ENCODE data around the gene TSFM.

Gene TSFM

DNA sequence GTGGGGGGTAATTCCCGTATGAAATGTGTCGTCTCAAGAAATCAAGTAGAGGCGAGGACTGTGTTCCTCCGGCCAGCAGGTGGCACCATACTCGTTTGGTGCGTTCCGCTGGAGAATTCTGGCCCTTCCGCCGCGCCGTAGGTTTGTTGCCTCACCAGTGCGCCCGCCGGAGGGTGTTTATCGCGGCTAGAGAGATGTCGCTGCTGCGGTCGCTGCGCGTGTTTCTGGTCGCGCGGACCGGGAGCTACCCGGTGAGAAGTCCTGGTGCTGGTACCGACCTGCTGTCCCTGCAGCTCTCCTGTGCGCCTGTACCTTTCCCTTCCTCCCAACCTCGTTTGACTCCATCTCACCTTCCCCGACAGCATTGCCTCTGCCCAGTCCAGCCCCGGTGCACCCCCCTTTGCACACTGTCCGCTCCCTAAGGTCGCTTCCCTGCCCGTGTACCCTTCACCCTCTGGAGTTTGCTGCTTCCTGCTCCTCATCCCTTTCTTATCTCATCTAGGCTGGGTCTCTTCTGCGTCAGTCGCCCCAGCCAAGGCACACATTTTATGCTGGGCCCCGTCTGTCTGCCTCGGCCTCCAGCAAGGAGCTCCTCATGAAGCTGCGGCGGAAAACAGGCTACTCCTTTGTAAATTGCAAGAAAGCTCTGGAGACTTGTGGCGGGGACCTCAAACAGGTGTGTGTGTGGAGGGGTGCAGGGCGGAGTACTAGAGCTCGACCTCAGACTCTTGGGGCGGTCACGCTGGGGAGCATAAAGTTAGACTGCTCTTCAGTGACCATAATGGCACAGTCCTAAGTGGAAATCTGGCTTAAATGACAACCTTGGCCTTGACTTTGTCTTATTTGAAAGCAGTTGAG, at the start of gene TSFM:
Gene TSFM, plus strand, starts transcription at position 180 of the 858 bp plus-strand sequence. Its CDS starts 15 bp downstream, at position 195.
- peak; percentile 90 for DNase-seq (ENCODE audit: low read depth)

DNA sequence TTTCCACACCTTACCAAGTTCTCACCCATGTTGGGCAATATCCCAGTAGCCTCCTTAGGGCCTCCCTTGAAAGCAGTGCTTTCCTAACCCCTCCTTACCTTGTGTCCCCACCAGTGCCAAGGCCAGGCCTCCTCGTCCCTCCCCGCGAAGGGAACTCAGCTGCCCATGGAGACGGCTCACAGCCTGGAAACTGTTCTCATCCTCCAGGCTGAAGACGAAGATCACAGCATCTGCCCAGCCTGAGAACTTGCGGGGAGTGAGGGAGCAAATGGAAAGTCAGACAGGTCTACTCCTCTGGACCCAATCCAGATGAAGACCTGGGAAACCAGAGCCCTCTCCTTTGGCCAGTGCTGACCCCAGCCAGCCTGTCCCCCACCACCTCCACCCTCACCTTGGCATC, 48.7 kb upstream of the TSFM start:
- DNase-seq (ENCODE audit: low read depth): no peak

DNA sequence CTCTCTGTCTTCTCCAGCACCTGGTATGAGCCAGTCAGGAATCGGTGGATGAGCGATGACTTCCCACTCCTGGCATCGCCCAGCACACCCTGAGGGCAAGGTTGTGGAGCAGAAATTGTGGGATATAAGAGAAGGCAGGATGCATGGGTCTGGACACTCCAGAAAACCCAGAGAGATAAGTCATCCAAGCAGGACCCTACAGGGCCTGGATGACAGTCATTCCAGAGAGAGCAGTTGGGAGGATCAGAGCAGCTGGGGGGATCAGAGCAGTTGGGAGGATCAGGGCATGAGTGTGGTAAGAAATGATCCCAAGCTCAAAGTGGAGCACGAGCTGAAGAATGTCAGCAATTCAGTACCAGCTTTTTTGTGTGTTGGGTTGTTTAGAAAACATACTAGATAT, 48.0 kb upstream of the TSFM start:
- peak; percentile 77 for DNase-seq (ENCODE audit: low read depth)

DNA sequence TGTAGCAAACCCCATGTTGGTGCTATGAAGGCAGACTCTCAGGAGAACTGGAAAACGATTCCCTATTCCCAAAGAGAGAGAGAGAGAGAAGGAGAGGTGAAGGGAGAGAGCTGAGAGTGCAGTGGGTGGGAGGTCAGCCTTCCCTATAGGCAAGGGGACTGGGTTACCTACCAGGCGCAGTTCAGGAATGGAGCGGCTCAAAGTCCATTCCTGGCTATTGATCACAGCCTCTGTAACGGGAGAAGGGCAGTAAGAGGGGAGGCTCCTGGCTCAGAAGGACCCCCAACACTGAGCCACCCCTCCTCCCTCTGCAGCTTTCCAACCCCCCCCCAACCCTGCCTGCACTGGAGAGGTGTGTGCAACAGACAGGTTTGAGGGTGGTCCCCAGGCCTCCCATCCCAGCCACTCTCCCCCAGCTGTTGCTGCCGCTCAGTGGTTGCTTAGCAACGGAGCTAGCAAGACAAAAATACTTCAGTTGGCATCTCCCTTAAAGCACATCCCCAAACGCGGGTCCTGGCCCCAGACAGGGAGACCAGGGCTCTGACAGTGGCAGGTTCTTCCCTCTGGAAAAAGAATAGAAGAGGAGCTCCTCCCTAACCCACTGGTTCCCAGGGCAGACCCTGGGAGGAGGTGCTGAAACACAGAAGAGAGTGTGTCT, 47.3 kb upstream of the TSFM start:
- DNase-seq (ENCODE audit: low read depth): peak; percentile 35

DNA sequence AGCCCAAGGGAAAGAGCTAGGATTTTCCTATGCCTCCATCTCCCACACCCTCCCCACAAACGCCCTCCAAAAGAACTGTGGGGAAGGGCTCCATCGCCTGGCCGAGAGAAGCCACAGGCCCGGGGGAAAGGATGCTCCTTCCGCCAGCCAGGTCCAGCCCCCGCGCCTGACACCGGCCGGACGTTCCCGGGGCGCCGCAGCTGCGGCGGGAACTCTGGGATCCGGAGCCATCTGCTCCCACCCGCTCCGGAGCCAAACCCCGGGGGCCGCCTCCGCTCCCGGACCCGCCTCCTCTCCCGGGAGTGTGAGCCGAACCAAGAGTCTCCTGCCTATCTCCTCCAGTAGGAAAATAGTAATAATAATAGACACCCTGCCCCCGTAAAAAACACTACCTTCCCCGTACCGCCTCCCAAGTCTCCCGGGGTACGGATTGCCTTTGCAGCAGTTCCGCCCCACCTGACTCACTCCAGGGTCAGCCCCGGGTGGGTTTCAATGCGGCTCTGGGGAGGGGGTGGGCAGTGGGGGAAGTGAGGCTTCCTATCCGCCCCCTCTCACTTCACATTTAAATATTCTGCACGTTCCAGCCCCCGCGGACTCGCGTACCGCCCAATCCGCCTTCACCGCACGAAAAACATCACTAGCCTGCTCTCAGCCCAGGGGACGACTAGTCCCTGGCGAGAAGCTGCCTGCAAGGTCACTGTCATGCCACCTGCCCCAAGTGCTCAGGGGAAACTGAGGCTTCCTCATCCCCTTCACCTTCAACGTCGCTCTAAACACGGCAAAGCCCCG, 46.4 kb upstream of the TSFM start:
- peak; percentile 60 for DNase-seq (ENCODE audit: low read depth)

DNA sequence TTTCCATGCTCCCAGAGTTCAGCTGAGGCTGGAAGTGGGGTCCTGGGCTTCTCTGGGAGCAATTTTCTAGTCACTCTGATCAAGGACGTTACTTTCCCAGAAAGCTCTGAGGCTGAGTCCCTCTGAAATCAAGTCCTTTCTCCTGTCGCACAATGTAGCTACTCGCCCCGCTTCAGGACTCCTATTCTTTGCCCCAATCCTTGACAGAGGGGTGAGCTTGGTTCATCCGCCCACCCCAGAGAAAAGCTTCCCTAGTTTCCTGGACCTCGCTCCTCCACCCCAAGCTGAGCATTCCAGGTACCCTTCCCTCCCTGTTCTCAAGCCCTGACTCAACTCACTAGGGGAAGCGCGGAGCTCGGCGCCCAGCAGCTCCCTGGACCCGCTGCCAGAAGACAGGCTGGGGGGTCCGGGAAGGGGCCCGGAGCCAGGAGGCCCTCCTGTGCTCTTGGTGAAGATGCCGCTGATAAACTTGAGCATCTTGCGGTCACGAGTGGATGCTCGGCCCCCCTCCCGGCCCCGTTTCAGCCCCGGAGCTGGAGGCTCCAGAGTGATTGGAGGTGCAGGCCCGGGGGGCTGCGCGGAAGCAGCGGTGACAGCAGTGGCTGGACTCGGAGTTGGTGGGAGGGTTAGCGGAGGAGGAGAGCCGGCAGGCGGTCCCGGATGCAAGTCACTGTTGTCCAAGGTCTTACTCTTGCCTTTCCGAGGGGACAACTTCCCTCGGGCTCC, 45.7 kb upstream of the TSFM start:
- DNase-seq (ENCODE audit: low read depth): no peak

DNA sequence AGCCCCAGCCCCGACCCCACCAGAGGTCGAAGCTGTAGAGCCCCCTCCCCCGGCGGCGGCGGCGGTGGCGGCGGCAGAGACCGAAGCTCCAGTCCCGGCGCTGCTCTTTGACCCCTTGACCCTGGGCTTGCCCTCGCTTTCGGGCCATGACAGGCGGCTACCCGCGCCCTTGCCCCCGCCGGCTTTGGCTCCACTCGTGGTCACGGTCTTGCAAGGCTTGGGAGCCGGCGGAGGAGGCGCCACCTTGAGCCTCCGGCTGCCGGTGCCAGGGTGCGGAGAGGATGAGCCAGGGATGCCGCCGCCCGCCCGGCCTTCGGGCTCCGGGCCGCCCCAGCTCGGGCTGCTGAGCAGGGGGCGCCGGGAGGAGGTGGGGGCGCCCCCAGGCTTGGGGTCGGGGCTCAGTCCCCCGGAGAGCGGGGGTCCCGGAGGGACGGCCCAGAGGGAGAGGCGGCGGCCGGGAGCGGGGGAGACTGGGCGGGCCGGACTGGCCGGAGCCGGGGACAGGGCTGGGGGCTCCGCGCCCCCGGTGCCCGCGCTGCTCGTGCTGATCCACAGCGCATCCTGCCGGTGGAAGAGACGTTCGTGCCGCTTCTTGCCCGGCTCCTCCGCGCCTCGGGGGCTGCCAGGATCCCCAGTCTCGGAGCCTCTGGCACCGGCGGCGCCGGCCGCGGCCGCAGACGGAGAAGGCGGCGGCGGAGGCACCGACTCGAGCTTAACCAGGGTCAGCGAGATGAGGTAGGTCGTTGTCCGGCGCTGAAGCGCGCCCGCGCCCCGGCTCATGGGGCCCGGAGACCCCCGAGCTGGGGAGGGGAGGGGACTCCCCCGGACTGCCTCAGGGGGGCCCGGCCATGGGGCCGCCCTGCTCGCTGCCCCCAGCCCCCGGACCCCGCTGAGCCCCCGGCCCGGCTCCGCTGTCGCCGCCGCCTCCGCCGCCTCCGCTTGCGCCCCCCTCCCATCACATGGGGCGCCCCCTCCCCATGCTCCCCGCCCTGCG, 44.8 kb upstream of the TSFM start:
- DNase-seq (ENCODE audit: low read depth): peak; percentile 30

DNA sequence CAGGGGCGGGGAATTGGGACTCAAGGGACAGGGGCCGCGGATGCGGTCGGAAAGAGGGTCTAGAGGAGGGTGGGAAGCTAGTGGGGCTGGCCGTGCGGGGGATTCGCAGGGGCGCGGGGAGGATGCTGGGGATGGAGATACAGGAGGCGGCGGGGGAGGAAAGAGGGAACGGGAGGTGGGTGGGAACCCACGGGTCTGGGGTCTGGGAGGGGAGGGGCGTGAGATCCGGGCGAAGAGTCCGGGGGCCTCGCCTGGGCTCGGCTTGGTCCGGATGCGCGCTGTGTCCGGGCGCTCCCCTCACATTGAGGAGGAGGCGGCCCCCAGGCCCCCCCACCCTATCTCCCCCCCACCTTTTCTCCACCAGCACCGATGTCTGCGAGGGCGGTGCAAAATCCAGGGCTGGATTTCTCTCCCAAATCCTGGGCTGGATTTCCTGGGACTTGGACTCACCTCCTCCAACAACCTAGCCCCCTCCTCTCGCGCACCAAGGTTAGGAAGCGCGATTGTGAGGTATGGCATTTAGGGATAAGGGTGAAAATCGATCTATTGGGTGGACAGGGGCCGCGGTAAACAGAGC, 43.8 kb upstream of the TSFM start, which contains the start of gene AGAP2:
Gene AGAP2, minus strand, starts transcription at position 82 of the 577 bp plus-strand sequence. CDS start 496 bp downstream, outside the sequence.
- no peak for DNase-seq (ENCODE audit: low read depth)

DNA sequence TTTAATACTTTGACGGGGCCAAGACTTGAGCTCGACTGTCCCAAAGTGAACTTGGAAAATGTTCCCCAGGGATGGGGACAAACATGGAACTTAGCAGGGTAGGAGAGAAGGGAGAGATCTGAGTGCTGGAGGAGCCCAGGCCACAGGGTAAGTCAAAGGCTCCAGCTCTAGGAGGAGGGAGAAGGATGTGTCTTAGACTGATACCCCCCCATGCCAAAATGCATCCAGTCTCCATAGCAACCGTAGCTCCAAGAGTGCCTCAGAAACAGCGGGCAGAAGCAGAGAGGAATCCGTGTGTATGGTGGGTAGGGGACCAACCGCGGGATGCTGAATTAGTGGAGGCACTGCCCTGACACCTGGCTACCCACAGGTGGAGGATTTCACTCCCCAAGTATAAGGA, 43.2 kb upstream of the TSFM start:
- DNase-seq (ENCODE audit: low read depth): no peak

DNA sequence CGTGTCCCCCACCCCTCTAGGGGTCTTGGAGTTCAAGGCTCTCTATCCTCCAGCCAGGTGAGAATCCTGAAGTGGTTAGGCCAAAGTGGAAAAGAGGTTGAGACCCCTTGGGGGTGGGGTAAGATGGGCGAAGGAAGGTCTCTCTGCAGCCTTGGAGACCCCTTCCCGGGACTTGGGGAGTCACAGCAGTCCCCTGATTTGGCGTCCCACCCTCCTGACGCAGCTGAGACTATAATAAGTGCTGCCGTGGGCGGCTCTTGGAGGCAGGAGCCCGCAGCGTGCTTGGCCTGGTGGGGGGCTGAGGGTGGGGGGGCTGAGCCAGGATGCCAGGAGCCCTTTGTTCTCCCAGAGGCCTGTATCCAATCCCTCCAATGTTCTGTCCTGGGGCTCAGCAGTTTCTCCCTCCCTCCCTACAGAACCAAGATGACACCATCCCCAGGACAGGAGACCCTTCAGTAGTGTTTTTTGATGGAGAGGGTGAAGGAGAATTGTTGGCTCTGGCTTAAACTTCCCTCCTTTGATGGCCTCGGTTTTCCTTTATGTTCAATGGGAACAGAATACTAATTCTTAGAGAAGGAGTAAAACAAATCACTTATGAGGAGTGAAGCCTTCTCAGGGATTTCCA, 42.6 kb upstream of the TSFM start:
- DNase-seq (ENCODE audit: low read depth): no peak

DNA sequence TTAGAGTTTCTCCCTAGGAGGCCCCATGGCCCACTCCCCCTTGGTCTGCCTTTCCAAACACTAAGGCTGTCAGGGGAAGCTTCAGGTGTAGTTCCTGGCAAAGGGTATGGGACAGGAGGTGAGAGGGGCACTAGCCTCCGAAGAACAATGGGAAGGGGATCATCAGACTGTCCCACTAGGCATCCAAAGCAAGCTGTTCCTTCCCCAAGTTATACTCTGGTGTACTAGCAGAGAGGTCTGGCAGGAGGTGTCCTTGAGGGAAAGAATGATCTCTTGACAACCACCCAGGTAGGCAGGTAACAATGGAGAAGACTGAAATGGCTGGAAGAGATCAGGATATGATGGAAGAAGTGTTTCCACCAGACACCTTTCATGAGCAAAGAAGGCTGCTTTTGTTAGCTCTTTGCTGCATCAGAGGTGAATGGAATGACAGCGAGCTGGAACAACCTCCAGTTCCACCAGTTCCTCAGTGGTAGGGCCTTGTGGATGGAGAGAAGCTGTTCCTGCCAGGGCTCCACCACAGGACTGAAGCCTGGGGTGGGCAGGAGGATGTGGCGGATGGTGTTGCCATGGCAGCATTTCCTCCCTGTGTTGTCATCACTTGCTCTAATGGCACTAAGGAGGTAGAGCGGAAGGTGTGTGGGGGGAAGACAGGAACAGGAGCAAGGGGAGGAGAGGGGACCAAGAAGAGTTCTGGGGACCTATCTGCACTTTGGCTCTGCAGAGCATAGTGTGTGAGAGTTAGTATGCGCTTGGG, 41.8 kb upstream of the TSFM start:
- no peak for DNase-seq (ENCODE audit: low read depth)

DNA sequence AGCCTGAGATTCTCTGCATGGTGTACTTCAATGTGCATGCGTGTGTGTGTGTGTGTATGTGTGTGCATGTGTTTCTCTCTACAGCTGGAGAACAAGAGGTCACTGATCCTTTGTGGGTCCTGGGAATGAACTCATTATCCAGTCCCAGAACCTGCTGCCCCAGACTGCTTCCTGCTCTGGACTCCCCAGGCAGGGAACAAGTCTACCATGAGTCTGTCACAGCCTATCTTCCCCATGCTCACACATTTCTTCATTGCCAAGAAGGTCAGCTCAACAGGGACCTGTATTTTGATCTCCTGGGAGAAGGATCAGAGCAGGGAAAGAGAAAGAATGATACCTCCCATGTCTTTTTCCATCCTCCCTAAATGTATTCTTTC, 41.2 kb upstream of the TSFM start:
- no peak for DNase-seq (ENCODE audit: low read depth)

DNA sequence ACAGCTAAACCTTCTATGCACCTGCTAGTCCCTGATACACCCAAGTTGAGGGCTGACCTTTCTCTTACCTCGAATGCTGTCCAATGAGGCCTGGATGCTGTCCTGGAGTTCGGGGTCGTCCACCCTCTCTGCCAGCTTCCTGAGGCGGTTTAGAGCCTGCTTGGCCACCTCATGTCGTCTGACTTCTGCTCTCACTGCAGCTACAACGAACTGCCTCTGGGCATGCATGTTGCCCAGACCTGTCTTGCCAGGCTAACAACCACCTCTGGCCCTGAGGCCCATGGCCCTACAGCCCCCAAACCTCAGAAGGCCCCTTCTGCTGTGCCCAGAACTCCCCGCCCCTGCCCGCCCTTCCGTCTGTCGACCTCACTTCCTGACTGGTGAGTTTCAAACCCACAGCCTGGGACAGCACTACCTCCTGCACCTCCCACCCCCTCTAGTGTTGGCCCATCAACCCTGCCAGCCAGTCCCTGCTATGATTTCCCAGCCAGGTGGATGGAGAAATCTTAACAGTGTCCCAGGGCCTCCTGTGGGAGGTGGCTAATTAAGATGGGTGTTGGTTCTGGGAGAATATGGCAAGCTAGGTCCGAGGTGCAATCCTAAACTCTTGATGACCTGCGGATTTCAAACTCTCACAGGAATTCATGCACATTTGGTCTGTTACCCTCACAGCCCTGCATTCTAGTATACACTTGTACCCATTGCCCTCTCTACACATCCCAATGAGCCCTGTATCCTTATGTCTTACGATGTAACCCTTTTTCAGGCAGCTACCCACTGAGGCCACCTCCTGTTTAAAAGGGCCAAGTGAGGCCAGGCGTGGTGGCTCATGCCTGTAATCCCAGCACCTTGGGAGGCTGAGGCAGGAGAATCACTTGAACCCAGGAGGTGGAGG, 40.5 kb upstream of the TSFM start:
- no peak for DNase-seq (ENCODE audit: low read depth)

DNA sequence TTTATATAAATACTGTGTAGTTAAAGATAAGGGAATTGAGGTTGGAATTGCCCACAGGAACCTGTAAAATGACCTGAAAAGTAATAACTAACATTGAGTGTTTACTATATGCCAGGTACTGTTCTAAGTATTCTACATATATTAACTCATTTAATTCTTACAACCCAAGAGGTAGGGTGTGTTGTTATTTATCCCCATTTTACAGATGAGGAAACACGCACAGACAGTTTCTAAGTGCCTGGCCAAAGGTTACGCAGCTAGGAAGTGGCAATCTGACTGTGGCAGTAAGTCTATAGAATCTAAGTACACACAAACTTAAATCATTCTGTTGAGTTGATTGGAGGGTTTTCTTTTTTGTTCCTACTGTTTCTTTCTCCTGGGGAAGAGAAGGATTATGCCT, 38.8 kb upstream of the TSFM start:
- DNase-seq (ENCODE audit: low read depth): no peak

DNA sequence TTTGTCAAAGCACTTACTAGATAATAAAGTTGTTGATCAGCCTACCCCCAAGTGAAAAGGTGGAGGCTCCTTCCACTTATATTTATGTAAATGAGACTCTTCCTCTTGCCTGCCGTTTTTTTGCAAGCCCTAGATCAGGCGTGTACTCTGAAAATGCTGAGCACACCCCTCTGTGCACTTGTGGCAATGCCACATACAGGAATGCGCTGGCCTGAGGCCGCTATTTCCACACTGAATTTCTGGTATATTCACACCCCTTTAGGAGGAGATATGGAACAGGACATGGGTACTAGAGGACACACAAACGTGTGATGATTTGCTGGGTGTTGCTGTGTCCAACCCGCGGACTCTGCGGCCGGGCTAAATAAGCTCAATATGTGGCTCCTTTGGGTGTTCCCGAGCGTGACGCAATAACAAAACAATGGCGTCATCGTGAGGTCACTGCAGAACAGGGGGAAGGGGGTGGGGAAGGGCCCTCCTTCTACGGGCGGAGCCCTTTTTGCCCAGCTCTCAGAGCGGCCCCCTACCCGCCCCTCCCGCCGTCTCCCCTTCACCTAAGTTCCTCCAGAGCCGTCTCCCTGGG, 38.3 kb upstream of the TSFM start:
- no peak for DNase-seq (ENCODE audit: low read depth)

DNA sequence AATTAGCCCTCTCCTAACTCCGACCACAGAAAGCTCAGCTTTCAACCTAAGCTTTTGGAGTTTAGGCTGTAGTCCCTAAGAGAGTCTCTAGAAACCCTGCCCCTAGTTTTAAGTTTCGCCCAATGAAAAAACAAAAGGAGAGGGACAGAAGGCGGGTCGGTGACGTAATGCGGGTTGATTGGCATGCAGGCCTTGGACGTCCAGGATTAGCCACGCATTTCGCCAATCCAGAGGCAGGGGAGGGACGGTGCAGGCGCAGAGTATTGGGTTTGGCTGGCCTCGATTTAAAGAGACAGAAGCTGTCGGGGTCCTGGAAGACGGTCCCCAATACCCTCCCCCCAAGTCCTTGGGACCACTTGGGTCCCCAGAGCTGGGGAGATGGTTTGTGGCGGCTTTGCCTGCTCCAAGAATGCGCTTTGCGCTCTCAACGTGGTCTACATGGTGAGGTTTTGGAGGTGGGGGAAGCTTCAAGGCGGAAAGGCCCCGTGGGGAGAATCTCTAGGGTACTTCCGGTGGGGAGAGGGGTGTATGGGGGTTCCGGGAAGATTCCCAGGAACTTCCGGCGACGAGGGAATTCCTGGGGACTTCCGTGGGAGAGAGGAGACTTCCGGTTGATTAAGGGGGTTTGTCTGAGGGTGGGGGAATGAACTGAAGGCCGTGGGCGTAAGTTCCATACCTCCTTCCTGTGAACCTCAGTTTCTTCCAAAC, 37.7 kb upstream of the TSFM start, which contains the start of gene TSPAN31:
Gene TSPAN31, plus strand, starts transcription at position 263 of the 708 bp plus-strand sequence. Its CDS starts 116 bp downstream, at position 379.
- DNase-seq (ENCODE audit: low read depth): peak; percentile 99

DNA sequence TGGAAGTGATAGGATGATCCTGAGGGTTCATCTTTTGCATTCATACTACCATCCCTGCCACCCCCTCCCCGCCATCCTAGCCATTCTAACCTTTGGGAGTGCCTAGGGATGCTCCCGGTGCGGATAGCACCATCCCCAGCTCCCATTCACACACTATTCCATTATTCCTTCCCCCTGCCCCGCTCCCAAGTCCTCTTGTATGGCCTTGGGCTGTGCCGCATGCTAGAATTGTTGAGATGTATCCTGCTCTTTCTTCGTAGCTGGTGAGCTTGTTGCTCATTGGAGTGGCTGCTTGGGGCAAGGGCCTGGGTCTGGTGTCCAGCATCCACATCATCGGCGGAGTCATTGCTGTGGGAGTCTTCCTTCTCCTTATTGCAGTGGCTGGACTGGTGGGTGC, 37.1 kb upstream of the TSFM start:
- no peak for DNase-seq (ENCODE audit: low read depth)

Data from EH (cell line).